K562 (cell line): ENCODE data around the gene AKT3. TPM values are rescaled to one million over a fixed set of nuclear protein-coding genes. Genes with fewer than 3 reads are reported as not detected.

ENCODE experiments used
- ATAC-seq: fragments of 200-7000 bp; cut with Tn5 transposase; 3 replicates; pipeline ENCODE4 v1.9.1; 2020; ENCODE audit warnings: moderate library complexity
- BruUV-seq: library from RNA; stranded (reverse); fragments of 400-500 nt; replicated peaks from 2 replicates; lab custom pipeline; 2021; lab: Mats Ljungman, UMichigan
- CTCF ChIA-PET: fragments of 300-600 bp; formaldehyde crosslinking; extraction: SDS; loops from one replicate; lab custom pipeline; 2021; ENCODE audit warnings: low intra/inter-chr PET ratio; lab: Yijun Ruan, JAX
- POLR2A ChIA-PET: fragments of 300-600, 350-650 bp; sonication (Branson Sonifier 250); formaldehyde crosslinking; extraction: SDS; loops from one replicate; lab custom pipeline; 2021; ENCODE audit warnings: antibody characterized with exemption, inconsistent platforms; lab: Yijun Ruan, JAX
- DNase-seq, 4 experiments: peaks; one replicate each; pipeline versions ENCODE4 v3.0.0 to v3.0.0-alpha.2; 2011 to 2018; ENCODE audit warnings: low spot score in 3 of 4, mixed read lengths in 3 of 4; ENCODE audit errors: extremely low read depth in 1 of 4
- FAIRE-seq: peaks from 2 replicates; lab custom pipeline; 2011; peaks lifted over from hg19 to GRCh38; lab: Jason Lieb, UNC
- H2AFZ ChIP-seq: 2 replicates; pipeline ENCODE4 v1.6.0; 2011; ENCODE audit warnings: low read depth, low read length, control low read depth, inconsistent platforms
- H3K27ac ChIP-seq: fragments of 200-600 bp; 3 replicates; pipeline ENCODE4 v1.8.0; 2011; ENCODE audit warnings: low read depth, mild to moderate bottlenecking, control low read depth, inconsistent platforms, low read length, moderate library complexity, mixed read lengths; ENCODE audit errors: extremely low read depth
- H3K27me3 ChIP-seq, 2 experiments: fragments of 300-600 bp in 1 of 2; 2 replicates in 1 of 2; 3 replicates in 1 of 2; pipeline versions ENCODE4 v1.6.0 to v1.8.0; 2011; ENCODE audit warnings: inconsistent platforms in 2 of 2, low read length in 2 of 2, mild to moderate bottlenecking in 1 of 2, mixed read lengths in 1 of 2, moderate library complexity in 1 of 2; ENCODE audit not compliant: control insufficient read depth in 2 of 2, insufficient read depth in 2 of 2
- H3K36me3 ChIP-seq: fragments of 300-600 bp; 3 replicates; pipeline ENCODE4 v1.8.0; 2011; ENCODE audit warnings: mild to moderate bottlenecking, low read length, inconsistent platforms; ENCODE audit not compliant: control insufficient read depth, insufficient read depth
- H3K4me1 ChIP-seq, 2 experiments: fragments of 200-600 bp in 1 of 2; replicated peaks in 1 of 2; 2 replicates in 1 of 2; 3 replicates in 1 of 2; pipeline versions ENCODE4 v1.5.1 to v1.8.0; 2011; ENCODE audit warnings: inconsistent platforms in 2 of 2, low read length in 2 of 2, mild to moderate bottlenecking in 1 of 2, mixed read lengths in 1 of 2, moderate library complexity in 1 of 2; ENCODE audit not compliant: control insufficient read depth in 2 of 2, insufficient read depth in 2 of 2
- H3K4me2 ChIP-seq: 2 replicates; pipeline ENCODE4 v1.6.1; 2011; ENCODE audit warnings: low read length, control low read depth, inconsistent platforms, mixed read lengths; ENCODE audit not compliant: insufficient read depth
- H3K4me3 ChIP-seq: fragments of 200-600 bp; sonication (generic), shearing (Covaris generic); 2 replicates; pipeline ENCODE4 v1.5.1; 2016; ENCODE audit warnings: control low read depth, inconsistent platforms
- H3K79me2 ChIP-seq: fragments of 200-600 bp; 3 replicates; pipeline ENCODE4 v1.8.0; 2011; ENCODE audit warnings: low read length, inconsistent platforms; ENCODE audit not compliant: control insufficient read depth, insufficient read depth
- H3K9ac ChIP-seq, 2 experiments: 2 replicates each; pipeline versions ENCODE4 v1.6.0 to v1.6.1; 2011; ENCODE audit warnings: low read depth in 2 of 2, low read length in 2 of 2, control low read depth in 1 of 2, inconsistent platforms in 1 of 2, mild to moderate bottlenecking in 1 of 2, mixed read lengths in 1 of 2; ENCODE audit not compliant: insufficient read depth in 1 of 2
- H3K9me1 ChIP-seq: one replicate; pipeline ENCODE4 v1.6.0; 2011; ENCODE audit warnings: inconsistent platforms, mild to moderate bottlenecking, low read length, moderate library complexity; ENCODE audit not compliant: control insufficient read depth, insufficient read depth
- H3K9me3 ChIP-seq: replicated peaks from 2 replicates; pipeline ENCODE4 v1.5.1; 2011; ENCODE audit warnings: low read depth, low read length, inconsistent platforms; ENCODE audit not compliant: control insufficient read depth, insufficient read depth
- H4K20me1 ChIP-seq: replicated peaks from 2 replicates; pipeline ENCODE4 v1.6.1; 2011; ENCODE audit warnings: low read length, inconsistent platforms, mixed read lengths; ENCODE audit not compliant: control insufficient read depth, insufficient read depth
- ATF7 ChIP-seq: fragments of 450-650 bp; IDR thresholded peaks from 2 replicates; pipeline ENCODE4 v1.7.1; 2014; ENCODE audit warnings: mild to moderate bottlenecking, moderate library complexity
- BRD9 ChIP-seq: fragments of 450-650 bp; IDR thresholded peaks from 2 replicates; pipeline ENCODE4 v1.6.1; 2018; ENCODE audit warnings: low read depth; ENCODE audit not compliant: partially characterized antibody
- CHD4 ChIP-seq: fragments of 200-600 bp; sonication (generic); IDR thresholded peaks from 3 replicates; pipeline ENCODE4 v1.6.1; 2012; ENCODE audit warnings: low read depth, mild to moderate bottlenecking, mixed read lengths, low read length, inconsistent platforms; ENCODE audit not compliant: insufficient read depth, insufficient replicate concordance, poor library complexity, severe bottlenecking
- HIVEP1 ChIP-seq: fragments of 250-450 bp; sonication (Bioruptor Pico); IDR thresholded peaks from 2 replicates; pipeline ENCODE4 v1.4.0; 2020; ENCODE audit warnings: mild to moderate bottlenecking
- JUN ChIP-seq, 2 experiments: sonication (generic) in 1 of 2; formaldehyde crosslinking in 1 of 2; IDR thresholded peaks; 2 replicates each; pipeline versions ENCODE4 v1.6.1 to v1.8.0; 2012 to 2022; ENCODE audit warnings: borderline replicate concordance in 2 of 2, mild to moderate bottlenecking in 2 of 2, improper control_type of control experiment in 1 of 2, low read depth in 1 of 2, low read length in 1 of 2, missing genetic modification reagents in 1 of 2
- POLR2B ChIP-seq: fragments of 450-650 bp; IDR thresholded peaks from 2 replicates; pipeline ENCODE4 v1.6.1; 2018; ENCODE audit warnings: low read depth; ENCODE audit not compliant: partially characterized antibody
- SAP30 ChIP-seq: fragments of 200-600 bp; sonication (generic); IDR thresholded peaks from 2 replicates; pipeline ENCODE4 v1.6.1; 2012; ENCODE audit warnings: borderline replicate concordance, low read depth, mild to moderate bottlenecking, moderate library complexity, low read length, control low read depth, inconsistent platforms; ENCODE audit not compliant: insufficient read depth, poor library complexity, severe bottlenecking
- TRIM24 ChIP-seq, 2 experiments: fragments of 450-650 bp; IDR thresholded peaks; 2 replicates each; pipeline ENCODE4 v1.6.1; 2016
- ZNF143 ChIP-seq: sonication (generic); formaldehyde crosslinking; IDR thresholded peaks from 2 replicates; pipeline ENCODE4 v1.9.0; 2022; ENCODE audit warnings: mild to moderate bottlenecking, missing genetic modification reagents
- WGBS: fragments of 100-300 bp; shearing (Covaris generic); methylation state at CpG from one replicate; pipeline ENCODE4 v1.1.6; 2016; ENCODE audit warnings: low coverage, mixed read lengths; ENCODE audit not compliant: insufficient coverage; ENCODE audit errors: missing lambda C conversion rate; 5-methylcytosine and 5-hydroxymethylcytosine counted together
- in situ Hi-C: fragments of 300-500 bp; cut with MboI; formaldehyde crosslinking; loops from 4 replicates; pipeline ENCODE4 v1.15.0; 2018; ENCODE audit warnings: inconsistent platforms, mixed read lengths
- intact Hi-C: fragments of 100-400 bp; cut with micrococcal nuclease; formaldehyde crosslinking; loops from 2 replicates; pipeline ENCODE4 v1.14.2; 2022
- polyA plus RNA-seq, 8 experiments: library from polyadenylated mRNA; depleted of rRNA in 4 of 8; stranded (reverse) in 5 of 8; unstranded in 3 of 8; fragments of >200 nt; fragmentation: Nextera tagmentation in 2 of 8; fragmentation: Illumina TruSeq in 1 of 8; extraction: Ambion mirVana in 2 of 8; extraction: Trizol in 1 of 8; gene quantifications; 2 replicates each; pipeline versions ENCODE4 v1.2.1 to v1.2.3, GENCODE V29; 2011 to 2014; ENCODE audit warnings: inconsistent platforms in 1 of 8, missing spikeins in 1 of 8
- total RNA-seq, 7 experiments: library from RNA; depleted of rRNA in 6 of 7; stranded (reverse); fragments of >200 nt in 6 of 7; fragmentation: Illumina TruSeq in 2 of 7; extraction: Trizol in 2 of 7; gene quantifications; 2 replicates each; pipeline versions ENCODE4 v1.2.1 to v1.2.3, GENCODE V29; 2011 to 2021; ENCODE audit warnings: low replicate concordance in 1 of 7
- TF ChIP-seq, protein P1 (sequence below): fragments of 250-450 bp; sonication (Bioruptor Pico); IDR thresholded peaks from 2 replicates; pipeline ENCODE4 v1.8.0; 2021; ENCODE audit warnings: moderate library complexity, mild to moderate bottlenecking, inconsistent platforms
- TF ChIP-seq, protein P2 (sequence below): fragments of 450-650 bp; IDR thresholded peaks from 2 replicates; pipeline ENCODE4 v1.6.1; 2017; ENCODE audit warnings: antibody characterized with exemption, mild to moderate bottlenecking
- TF ChIP-seq, protein P3 (sequence below): fragments of 450-650 bp; IDR thresholded peaks from 2 replicates; pipeline ENCODE4 v1.6.1; 2016; ENCODE audit warnings: low read depth, mild to moderate bottlenecking, moderate library complexity
- TF ChIP-seq, protein P4 (sequence below): fragments of 250-450 bp; sonication (Bioruptor Pico); IDR thresholded peaks from 2 replicates; pipeline ENCODE4 v1.5.0; 2020; ENCODE audit warnings: mild to moderate bottlenecking

The AKT3 gene
- total and polyA plus RNA-seq, 9 of the 15 experiments (the other 6 are each of a cell fraction or from before 2014, with no cell fraction given) = 0.04 to 0.54 (median 0.18) TPM; not detected in 1

DNA sequence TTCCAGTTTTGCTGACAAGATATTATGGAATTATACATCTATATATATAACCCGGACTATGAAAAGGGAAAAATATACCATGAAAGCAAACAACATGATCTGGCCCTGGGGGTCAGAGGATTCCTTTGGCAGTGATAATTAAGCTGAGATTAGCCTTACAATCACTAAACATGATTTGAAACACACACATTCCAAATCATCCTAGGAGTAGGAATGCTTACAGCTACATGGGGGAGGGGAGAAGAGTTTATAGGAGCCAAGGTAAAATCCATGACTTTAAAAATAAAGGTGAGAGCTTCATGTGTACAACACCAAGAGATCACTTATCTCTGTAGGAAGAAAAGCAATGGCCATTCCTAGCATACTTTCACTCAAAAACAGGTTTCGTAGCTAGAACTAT, 57.6 kb downstream of the AKT3 start (continued):
- TF ChIP-seq, protein P1, sequence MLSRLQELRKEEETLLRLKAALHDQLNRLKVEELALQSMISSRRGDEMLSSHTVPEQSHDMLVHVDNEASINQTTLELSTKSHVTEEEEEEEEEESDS = no peak
- TF ChIP-seq BRD9 (no peak), POLR2B (no peak), ATF7 (no peak)
- TF ChIP-seq, all 486 proteins: peak for 0

DNA sequence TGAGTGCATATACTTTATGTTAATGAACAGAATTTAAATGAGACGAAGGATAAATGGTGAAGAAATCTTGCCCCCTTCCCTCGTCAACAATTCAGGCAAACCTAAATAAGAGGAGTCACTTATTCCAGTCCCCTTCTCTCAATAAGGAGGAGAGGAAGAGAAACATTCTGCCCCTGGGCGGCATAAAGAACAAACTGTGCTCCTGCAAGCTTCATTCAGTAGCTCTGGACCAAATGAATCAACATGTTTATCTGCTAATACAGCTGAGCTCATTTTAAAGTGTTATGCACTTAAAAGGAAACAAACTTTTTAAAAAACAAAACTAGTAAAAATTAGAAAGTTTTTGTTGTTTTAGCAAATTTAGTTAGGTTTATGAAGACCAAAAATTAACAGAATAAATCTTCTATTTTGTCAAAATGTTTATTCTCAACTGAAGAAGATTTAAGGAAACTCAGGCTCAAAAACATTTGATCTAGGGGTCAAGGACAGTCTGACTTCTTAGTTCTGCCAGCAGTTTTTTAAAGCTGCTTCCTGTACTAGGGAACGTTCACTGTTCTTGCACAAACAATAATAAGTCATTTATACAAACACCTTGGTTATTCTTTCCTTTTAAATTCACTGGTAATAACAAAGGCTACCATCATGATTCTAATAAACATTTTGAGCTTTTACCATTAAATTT, 58.3 kb downstream of the AKT3 start:
- in situ Hi-C loops (no loop called here), intact Hi-C loops (no loop called here)
- 0% methylated on average over 4 of the region's 4 CpGs for WGBS
- ChIA-PET CTCF (no interaction called here), POLR2A (interaction anchor here (0.6 kb wide), 1 partner anchor 64 kb away, joined by 4 read pairs; no protein-coding TSS in a partner anchor)
- no peak for FAIRE-seq
- no TSS peak for BruUV-seq
- no peak overlapping the region for H3K4me3 ChIP-seq
- no peaks in the 10 kb centered on the region for H3K4me1 ChIP-seq
- no peak overlapping the region for H3K9ac ChIP-seq
- H3K36me3 ChIP-seq = no peaks in the 10 kb centered on the region
- H2AFZ ChIP-seq = no peak overlapping the region
- H4K20me1 ChIP-seq = no peaks in the 10 kb centered on the region
- H3K79me2 ChIP-seq = no peaks in the 10 kb centered on the region
- no peaks in the 10 kb centered on the region for H3K9me1 ChIP-seq
- H3K4me2 ChIP-seq = no peak overlapping the region
- no peak for ATAC-seq
- no peaks in the 10 kb centered on the region for H3K9me3 ChIP-seq
- H3K27ac ChIP-seq = no peak overlapping the region
- no peak for DNase-seq
- no peaks in the 10 kb centered on the region for H3K27me3 ChIP-seq
- TF ChIP-seq CHD4 (no peak), TRIM24 (IDR thresholded peaks at IDR 0.05) (no peak), JUN (IDR thresholded peaks at IDR 0.05; ENCODE audit: borderline replicate concordance, low read depth, low read length) (no peak), JUN (CRISPR knock-in tag; IDR thresholded peaks at IDR 0.05; ENCODE audit: borderline replicate concordance) (no peak), SAP30 (no peak), HIVEP1 (CRISPR knock-in tag) (no peak), POLR2B (no peak), ZNF143 (CRISPR knock-in tag) (no peak)
- TF ChIP-seq, protein P2, sequence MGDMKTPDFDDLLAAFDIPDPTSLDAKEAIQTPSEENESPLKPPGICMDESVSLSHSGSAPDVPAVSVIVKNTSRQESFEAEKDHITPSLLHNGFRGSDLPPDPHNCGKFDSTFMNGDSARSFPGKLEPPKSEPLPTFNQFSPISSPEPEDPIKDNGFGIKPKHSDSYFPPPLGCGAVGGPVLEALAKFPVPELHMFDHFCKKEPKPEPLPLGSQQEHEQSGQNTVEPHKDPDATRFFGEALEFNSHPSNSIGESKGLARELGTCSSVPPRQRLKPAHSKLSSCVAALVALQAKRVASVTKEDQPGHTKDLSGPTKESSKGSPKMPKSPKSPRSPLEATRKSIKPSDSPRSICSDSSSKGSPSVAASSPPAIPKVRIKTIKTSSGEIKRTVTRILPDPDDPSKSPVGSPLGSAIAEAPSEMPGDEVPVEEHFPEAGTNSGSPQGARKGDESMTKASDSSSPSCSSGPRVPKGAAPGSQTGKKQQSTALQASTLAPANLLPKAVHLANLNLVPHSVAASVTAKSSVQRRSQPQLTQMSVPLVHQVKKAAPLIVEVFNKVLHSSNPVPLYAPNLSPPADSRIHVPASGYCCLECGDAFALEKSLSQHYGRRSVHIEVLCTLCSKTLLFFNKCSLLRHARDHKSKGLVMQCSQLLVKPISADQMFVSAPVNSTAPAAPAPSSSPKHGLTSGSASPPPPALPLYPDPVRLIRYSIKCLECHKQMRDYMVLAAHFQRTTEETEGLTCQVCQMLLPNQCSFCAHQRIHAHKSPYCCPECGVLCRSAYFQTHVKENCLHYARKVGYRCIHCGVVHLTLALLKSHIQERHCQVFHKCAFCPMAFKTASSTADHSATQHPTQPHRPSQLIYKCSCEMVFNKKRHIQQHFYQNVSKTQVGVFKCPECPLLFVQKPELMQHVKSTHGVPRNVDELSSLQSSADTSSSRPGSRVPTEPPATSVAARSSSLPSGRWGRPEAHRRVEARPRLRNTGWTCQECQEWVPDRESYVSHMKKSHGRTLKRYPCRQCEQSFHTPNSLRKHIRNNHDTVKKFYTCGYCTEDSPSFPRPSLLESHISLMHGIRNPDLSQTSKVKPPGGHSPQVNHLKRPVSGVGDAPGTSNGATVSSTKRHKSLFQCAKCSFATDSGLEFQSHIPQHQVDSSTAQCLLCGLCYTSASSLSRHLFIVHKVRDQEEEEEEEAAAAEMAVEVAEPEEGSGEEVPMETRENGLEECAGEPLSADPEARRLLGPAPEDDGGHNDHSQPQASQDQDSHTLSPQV = no peak
- TF ChIP-seq, protein P3, sequence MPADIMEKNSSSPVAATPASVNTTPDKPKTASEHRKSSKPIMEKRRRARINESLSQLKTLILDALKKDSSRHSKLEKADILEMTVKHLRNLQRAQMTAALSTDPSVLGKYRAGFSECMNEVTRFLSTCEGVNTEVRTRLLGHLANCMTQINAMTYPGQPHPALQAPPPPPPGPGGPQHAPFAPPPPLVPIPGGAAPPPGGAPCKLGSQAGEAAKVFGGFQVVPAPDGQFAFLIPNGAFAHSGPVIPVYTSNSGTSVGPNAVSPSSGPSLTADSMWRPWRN = no peak
- TF ChIP-seq, protein P4, sequence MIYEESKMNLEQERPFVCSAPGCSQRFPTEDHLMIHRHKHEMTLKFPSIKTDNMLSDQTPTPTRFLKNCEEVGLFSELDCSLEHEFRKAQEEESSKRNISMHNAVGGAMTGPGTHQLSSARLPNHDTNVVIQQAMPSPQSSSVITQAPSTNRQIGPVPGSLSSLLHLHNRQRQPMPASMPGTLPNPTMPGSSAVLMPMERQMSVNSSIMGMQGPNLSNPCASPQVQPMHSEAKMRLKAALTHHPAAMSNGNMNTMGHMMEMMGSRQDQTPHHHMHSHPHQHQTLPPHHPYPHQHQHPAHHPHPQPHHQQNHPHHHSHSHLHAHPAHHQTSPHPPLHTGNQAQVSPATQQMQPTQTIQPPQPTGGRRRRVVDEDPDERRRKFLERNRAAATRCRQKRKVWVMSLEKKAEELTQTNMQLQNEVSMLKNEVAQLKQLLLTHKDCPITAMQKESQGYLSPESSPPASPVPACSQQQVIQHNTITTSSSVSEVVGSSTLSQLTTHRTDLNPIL (CRISPR knock-in tag) = no peak
